Measurements from ENCODE around the gene PLD4.

Gene PLD4

GRCh38 chr14:104955396-104955770, 30.7 kb downstream of the PLD4 start:
- Histone ChIP-seq H3K4me2 (ENCODE audit: low read depth, low read length, poor library complexity, severe bottlenecking) (no peak overlapping the region), H4K20me1 (ENCODE audit: insufficient read depth, low read length, poor library complexity, severe bottlenecking) (no peaks in the 10 kb centered on the region), H3K9me2 (replicated peaks; ENCODE audit: low read depth, low read length) (no peaks in the 10 kb centered on the region), H3F3A (ENCODE audit: low read depth) (no peaks in the 10 kb centered on the region), H3K9me3 (ENCODE audit: insufficient read depth, low read depth, low read length) (no peaks in the 10 kb centered on the region), H3K36me3 (ENCODE audit: insufficient read depth, low read length) (no peaks in the 10 kb centered on the region), H3K4me3 (ENCODE audit: low read length, poor library complexity, severe bottlenecking) (no peak overlapping the region), H2AFZ (ENCODE audit: low read length) (no peak overlapping the region), H3K9ac (ENCODE audit: low read depth, low read length, poor library complexity, severe bottlenecking) (no peak overlapping the region), H3K4me1 (ENCODE audit: insufficient read depth, low read length, poor library complexity, severe bottlenecking) (no peaks in the 10 kb centered on the region), H3K79me2 (ENCODE audit: insufficient read depth, low read length) (no peaks in the 10 kb centered on the region), H3K27me3 (ENCODE audit: insufficient read depth, low read length, poor library complexity, severe bottlenecking) (no peaks in the 10 kb centered on the region)
- TF ChIP-seq CTCF (conservative IDR thresholded peaks at IDR 0.05; ENCODE audit: low read length) (no peak), EZH2phosphoT487 (IDR thresholded peaks at IDR 0.05; ENCODE audit: borderline replicate concordance) (no peak)

- Histone ChIP-seq H3K4me2 (ENCODE audit: low read depth, low read length, poor library complexity, severe bottlenecking) (no peak overlapping the region), H3K36me3 (ENCODE audit: insufficient read depth, low read length) (no peaks in the 10 kb centered on the region), H4K20me1 (ENCODE audit: insufficient read depth, low read length, poor library complexity, severe bottlenecking) (no peaks in the 10 kb centered on the region), H3F3A (ENCODE audit: low read depth) (no peaks in the 10 kb centered on the region), H3K9ac (ENCODE audit: low read depth, low read length, poor library complexity, severe bottlenecking) (no peak overlapping the region), H3K79me2 (ENCODE audit: insufficient read depth, low read length) (no peaks in the 10 kb centered on the region), H2AFZ (ENCODE audit: low read length) (no peak overlapping the region), H3K27me3 (ENCODE audit: insufficient read depth, low read length, poor library complexity, severe bottlenecking) (no peaks in the 10 kb centered on the region), H3K9me2 (replicated peaks; ENCODE audit: low read depth, low read length) (no peaks in the 10 kb centered on the region), H3K4me3 (ENCODE audit: low read length, poor library complexity, severe bottlenecking) (no peak overlapping the region), H3K4me1 (ENCODE audit: insufficient read depth, low read length, poor library complexity, severe bottlenecking) (no peaks in the 10 kb centered on the region), H3K9me3 (ENCODE audit: insufficient read depth, low read depth, low read length) (no peaks in the 10 kb centered on the region)
- TF ChIP-seq EZH2phosphoT487 (IDR thresholded peaks at IDR 0.05; ENCODE audit: borderline replicate concordance) (no peak), CTCF (conservative IDR thresholded peaks at IDR 0.05; ENCODE audit: low read length) (no peak)
Observed at GRCh38 chr14:104956290-104956890, 31.7 kb downstream of the PLD4 start.

- Histone ChIP-seq H4K20me1 (ENCODE audit: insufficient read depth, low read length, poor library complexity, severe bottlenecking) (no peaks in the 10 kb centered on the region), H3K4me1 (ENCODE audit: insufficient read depth, low read length, poor library complexity, severe bottlenecking) (no peaks in the 10 kb centered on the region), H3K4me2 (ENCODE audit: low read depth, low read length, poor library complexity, severe bottlenecking) (no peak overlapping the region), H3K36me3 (ENCODE audit: insufficient read depth, low read length) (no peaks in the 10 kb centered on the region), H3K9me2 (replicated peaks; ENCODE audit: low read depth, low read length) (no peaks in the 10 kb centered on the region), H3F3A (ENCODE audit: low read depth) (no peaks in the 10 kb centered on the region), H3K9ac (ENCODE audit: low read depth, low read length, poor library complexity, severe bottlenecking) (no peak overlapping the region), H3K79me2 (ENCODE audit: insufficient read depth, low read length) (no peaks in the 10 kb centered on the region), H2AFZ (ENCODE audit: low read length) (no peak overlapping the region), H3K27me3 (ENCODE audit: insufficient read depth, low read length, poor library complexity, severe bottlenecking) (no peaks in the 10 kb centered on the region), H3K4me3 (ENCODE audit: low read length, poor library complexity, severe bottlenecking) (no peak overlapping the region), H3K9me3 (ENCODE audit: insufficient read depth, low read depth, low read length) (no peaks in the 10 kb centered on the region)
- TF ChIP-seq EZH2phosphoT487 (IDR thresholded peaks at IDR 0.05; ENCODE audit: borderline replicate concordance), result no peak
- no peak for TF ChIP-seq CTCF (conservative IDR thresholded peaks at IDR 0.05; ENCODE audit: low read length)
Observed at GRCh38 chr14:104957146-104958113, 32.8 kb downstream of the PLD4 start.

Measured in Loucy (cell line).